SK-N-SH (cell line): Measurements from ENCODE around the gene PSMB5. TPM values are rescaled to one million over a fixed set of nuclear protein-coding genes. Genes with fewer than 3 reads are reported as not detected.
A peak's percentile ranks its signal among the peaks of the same experiment; 100 is the strongest.

Experiments used
- CTCF ChIA-PET: fragments of 300-600, 350-600 bp; formaldehyde crosslinking; extraction: SDS; loops from one replicate; lab custom pipeline; 2021; lab: Yijun Ruan, JAX
- POLR2A ChIA-PET: fragments of 350-600 bp; sonication (Branson Sonifier 250); formaldehyde crosslinking; extraction: SDS; loops from one replicate; lab custom pipeline; 2020; ENCODE audit warnings: antibody characterized with exemption, inconsistent platforms; lab: Yijun Ruan, JAX
- DNase-seq: peaks from one replicate; pipeline ENCODE4 v3.0.0; 2012
- H2AFZ ChIP-seq: fragments of 200-600 bp; sonication (generic); 2 replicates; pipeline ENCODE4 v1.8.1; 2016; ENCODE audit warnings: antibody characterized with exemption, mild to moderate bottlenecking, low read depth
- H3F3A ChIP-seq: fragments of 200-600 bp; sonication (generic); replicated peaks from 2 replicates; pipeline ENCODE3; 2016; ENCODE audit warnings: antibody characterized with exemption, mild to moderate bottlenecking; ENCODE audit not compliant: insufficient read depth
- H3K27ac ChIP-seq, 2 experiments: fragments of 200-500 bp in 1 of 2; fragments of 200-600 bp in 1 of 2; sonication (Bioruptor generic) in 1 of 2; sonication (generic), shearing (Covaris generic) in 1 of 2; 2 replicates each; pipeline versions ENCODE4 v1.5.1 to v1.6.1; 2014 to 2016; ENCODE audit warnings: low read depth in 2 of 2, inconsistent platforms in 1 of 2, low read length in 1 of 2, mild to moderate bottlenecking in 1 of 2, mixed read lengths in 1 of 2
- H3K27me3 ChIP-seq: fragments of 200-600 bp; sonication (generic), shearing (Covaris generic); 2 replicates; pipeline ENCODE4 v1.6.1; 2016; ENCODE audit warnings: mixed run types; ENCODE audit not compliant: insufficient read depth
- H3K36me3 ChIP-seq, 2 experiments: fragments of 200-500 bp in 1 of 2; fragments of 200-600 bp in 1 of 2; sonication (Bioruptor generic) in 1 of 2; sonication (generic) in 1 of 2; replicated peaks in 1 of 2; 2 replicates each; pipeline versions ENCODE3 to v1.5.1; 2014 to 2016; ENCODE audit warnings: low read length in 1 of 2, mild to moderate bottlenecking in 1 of 2; ENCODE audit not compliant: insufficient read depth in 2 of 2, control insufficient read depth in 1 of 2
- H3K4me1 ChIP-seq, 2 experiments: fragments of 200-500 bp in 1 of 2; fragments of 200-600 bp in 1 of 2; sonication (Bioruptor generic) in 1 of 2; sonication (generic), shearing (Covaris generic) in 1 of 2; 2 replicates each; pipeline versions ENCODE4 v1.5.1 to v1.6.1; 2014 to 2016; ENCODE audit warnings: low read depth in 1 of 2, low read length in 1 of 2, mixed run types in 1 of 2; ENCODE audit not compliant: insufficient read depth in 2 of 2, control insufficient read depth in 1 of 2
- H3K4me2 ChIP-seq: fragments of 200-600 bp; sonication (generic), shearing (Covaris generic); 2 replicates; pipeline ENCODE4 v1.6.1; 2017; ENCODE audit warnings: mixed run types
- H3K4me3 ChIP-seq, 2 experiments: fragments of 200-500 bp in 1 of 2; fragments of 200-600 bp in 1 of 2; sonication (Bioruptor generic) in 1 of 2; sonication (generic), shearing (Covaris generic) in 1 of 2; 2 replicates each; pipeline versions ENCODE4 v1.5.1 to v1.8.1; 2014 to 2016; ENCODE audit warnings: low read depth in 2 of 2, inconsistent platforms in 1 of 2, low read length in 1 of 2, mild to moderate bottlenecking in 1 of 2, mixed read lengths in 1 of 2, moderate library complexity in 1 of 2
- H3K79me2 ChIP-seq: fragments of 200-600 bp; sonication (generic); 2 replicates; pipeline ENCODE4 v1.8.1; 2017; ENCODE audit warnings: mild to moderate bottlenecking; ENCODE audit not compliant: insufficient read depth
- H3K9ac ChIP-seq: fragments of 200-600 bp; sonication (generic); 2 replicates; pipeline ENCODE4 v1.6.1; 2017; ENCODE audit warnings: mixed run types
- H3K9me2 ChIP-seq: fragments of 200-600 bp; sonication (generic); 2 replicates; pipeline ENCODE4 v1.6.1; 2017; ENCODE audit warnings: mixed run types
- H3K9me3 ChIP-seq: fragments of 200-600 bp; sonication (generic); 2 replicates; pipeline ENCODE4 v1.6.1; 2017; ENCODE audit warnings: mixed run types, mild to moderate bottlenecking, moderate library complexity
- H4K20me1 ChIP-seq: fragments of 200-600 bp; sonication (generic); 2 replicates; pipeline ENCODE4 v1.6.1; 2017; ENCODE audit warnings: mild to moderate bottlenecking, mixed run types; ENCODE audit not compliant: insufficient read depth
- EP300 ChIP-seq, 2 experiments: IDR thresholded peaks; 2 replicates each; pipeline versions ENCODE4 v1.4.0 to v1.6.1; 2012; ENCODE audit warnings: borderline replicate concordance in 1 of 2, low read depth in 1 of 2, low read length in 1 of 2
- GABPA ChIP-seq: IDR thresholded peaks from 2 replicates; pipeline ENCODE4 v1.4.0; 2012; ENCODE audit warnings: low read depth, mild to moderate bottlenecking
- MXI1 ChIP-seq: IDR thresholded peaks from 2 replicates; pipeline ENCODE4 v1.6.1; 2012; ENCODE audit warnings: mild to moderate bottlenecking, low read depth, low read length, improper control_type of control experiment
- NFIC ChIP-seq: IDR thresholded peaks from 2 replicates; pipeline ENCODE4 v1.4.0; 2012; ENCODE audit warnings: borderline replicate concordance
- POLR2AphosphoS5 ChIP-seq: IDR thresholded peaks from 2 replicates; pipeline ENCODE4 v1.6.1; 2012; ENCODE audit warnings: low read depth, low read length
- RCOR1 ChIP-seq: fragments of 150-350 bp; IDR thresholded peaks from 2 replicates; pipeline ENCODE4 v1.6.1; 2017; ENCODE audit warnings: antibody characterized with exemption, low read length
- REST ChIP-seq: IDR thresholded peaks from 2 replicates; pipeline ENCODE4 v1.6.1; 2012; ENCODE audit warnings: mild to moderate bottlenecking, low read depth, low read length, moderate library complexity
- RFX5 ChIP-seq: IDR thresholded peaks from 2 replicates; pipeline ENCODE4 v1.6.1; 2012; ENCODE audit warnings: mild to moderate bottlenecking, improper control_type of control experiment, low read length
- SIN3A ChIP-seq: IDR thresholded peaks from 2 replicates; pipeline ENCODE4 v1.6.1; 2012; ENCODE audit warnings: low read depth, mild to moderate bottlenecking, low read length, moderate library complexity, borderline replicate concordance
- TAF1 ChIP-seq: IDR thresholded peaks from 2 replicates; pipeline ENCODE4 v1.6.1; 2012; ENCODE audit warnings: low read depth, mild to moderate bottlenecking, low read length, moderate library complexity, borderline replicate concordance
- WGBS: methylation state at CpG from one replicate; pipeline ENCODE4 v1.1.6; 2017; ENCODE audit warnings: low lambda C conversion rate; 5-methylcytosine and 5-hydroxymethylcytosine counted together
- polyA plus RNA-seq, 3 experiments: library from polyadenylated mRNA; depleted of rRNA; stranded (reverse); fragments of >200 nt; gene quantifications; 2 replicates each; pipeline ENCODE4 v1.2.3, GENCODE V29; 2012

PSMB5 gene
- polyA plus RNA-seq, 1 of the 3 experiments (the other 2 are of a cell fraction), result 337 TPM

- H3K27ac ChIP-seq, result peak overlapping the region in 1 of 2 experiments; percentile 36; a peak in 1 of 4 replicates
- H2AFZ ChIP-seq, result no peak overlapping the region
- peaks cover 19% of the 10 kb centered on the region for H3F3A ChIP-seq
- H4K20me1 ChIP-seq, result no peaks in the 10 kb centered on the region
- H3K4me2 ChIP-seq, result no peak overlapping the region
- ChIA-PET CTCF (interaction anchor here (0.9 to 4.2 kb wide), 10 partner anchors 10 to 287 kb away, joined by 3 to 29 read pairs (median 4); partner anchors contain the start of gene AJUBA), POLR2A (interaction anchor here (1.2 to 1.6 kb wide), 3 partner anchors 9 to 45 kb away, joined by 3 to 6 read pairs (median 4); no protein-coding TSS in a partner anchor)
- no peaks in the 10 kb centered on the region for H3K27me3 ChIP-seq
- H3K4me3 ChIP-seq, result no peak overlapping the region
- DNase-seq, result peak; percentile 62
- no peaks in the 10 kb centered on the region for H3K36me3 ChIP-seq
- TF ChIP-seq RCOR1 (peak; percentile 75; the same call in 1 of the 2 replicates), MXI1 (peak; percentile 55; the same call in 1 of the 2 replicates), EP300 (IDR thresholded peaks at IDR 0.05; ENCODE audit: borderline replicate concordance in 1 of 2, low read depth in 1 of 2, low read length in 1 of 2) (peak in 1 of 2 experiments; percentile 89; a peak in 2 of 4 replicates), RFX5 (no peak)
- H3K4me1 ChIP-seq, result peaks cover 7 to 17% of the 10 kb centered on the region in 2 experiments; a peak in 3 of 4 replicates
- H3K9me2 ChIP-seq, result no peaks in the 10 kb centered on the region
- H3K79me2 ChIP-seq, result no peaks in the 10 kb centered on the region
- no peak overlapping the region for H3K9ac ChIP-seq
- no peaks in the 10 kb centered on the region for H3K9me3 ChIP-seq
- 66% methylated on average over 6 of the region's 6 CpGs for WGBS
Observed at GRCh38 chr14:23013054-23013748, 21.5 kb downstream of the PSMB5 start.

- 0 out of 2 replicates have a peak, but pooled peaks have one; percentile 31 for TF ChIP-seq REST
- peak; percentile 85 for TF ChIP-seq POLR2AphosphoS5
- peak; percentile 69; the same call in 1 of the 2 replicates for TF ChIP-seq MXI1
- no peak for TF ChIP-seq GABPA
- 0 out of 2 replicates have a peak, but pooled peaks have one; percentile 11 for TF ChIP-seq RFX5
- TF ChIP-seq NFIC, result no peak
- peak; percentile 66; the same call in 1 of the 2 replicates for TF ChIP-seq TAF1
- TF ChIP-seq SIN3A, result no peak
- TF ChIP-seq, all 33 proteins: peak for 5
Observed at GRCh38 chr14:23009939-23010726, 24.6 kb downstream of the PSMB5 start, which contains the start of gene C14orf93. TSS of gene C14orf93 (minus strand) at chr14:23010143. CDS start at chr14:22999023, 11,120 bp downstream.

More at GRCh38 chr14:23009939-23010726, 24.6 kb downstream of the PSMB5 start, which contains the start of gene C14orf93:
- peak within 1 kb of the TSS; percentile 65 for H3K4me2 ChIP-seq
- H3K79me2 ChIP-seq, result 0 out of 2 replicates have a peak, but pooled peaks cover 3% of the 10 kb centered on the region
- no peaks in the 10 kb centered on the region for H3K9me2 ChIP-seq
- CTCF ChIA-PET, result interaction anchor here (0.7 to 4.2 kb wide), 4 partner anchors 15 to 33 kb away, joined by 3 to 29 read pairs (median 4); no protein-coding TSS in a partner anchor
- POLR2A ChIA-PET, result interaction anchor here (1.1 kb wide), 1 partner anchor 85 kb away, joined by 3 read pairs; the partner anchor contains the start of genes ACIN1 and C14orf119
- H3F3A ChIP-seq, result peaks cover 32% of the 10 kb centered on the region
- H3K4me3 ChIP-seq, result peak within 1 kb of the TSS; percentile 50 to 61
- H3K36me3 ChIP-seq, result no peaks in the 10 kb centered on the region
- 19% methylated on average over 28 of the region's 40 CpGs for WGBS
- H2AFZ ChIP-seq, result peak within 1 kb of the TSS; percentile 96
- no peaks in the 10 kb centered on the region for H3K27me3 ChIP-seq
- DNase-seq, result peak; percentile 92
- no peaks in the 10 kb centered on the region for H4K20me1 ChIP-seq
- peak within 1 kb of the TSS; percentile 69 for H3K9ac ChIP-seq
- H3K27ac ChIP-seq, result peak within 1 kb of the TSS; percentile 54 to 90
- peaks cover 18 to 22% of the 10 kb centered on the region in 2 experiments for H3K4me1 ChIP-seq
- no peaks in the 10 kb centered on the region for H3K9me3 ChIP-seq
